ENCODE data around the gene TM4SF20.
"Not testable (repeated sequence)": the region's sequence is repeated elsewhere in the genome, so short reads cannot be mapped to it uniquely, and the experiment has no call there.

The TM4SF20 gene

DNA sequence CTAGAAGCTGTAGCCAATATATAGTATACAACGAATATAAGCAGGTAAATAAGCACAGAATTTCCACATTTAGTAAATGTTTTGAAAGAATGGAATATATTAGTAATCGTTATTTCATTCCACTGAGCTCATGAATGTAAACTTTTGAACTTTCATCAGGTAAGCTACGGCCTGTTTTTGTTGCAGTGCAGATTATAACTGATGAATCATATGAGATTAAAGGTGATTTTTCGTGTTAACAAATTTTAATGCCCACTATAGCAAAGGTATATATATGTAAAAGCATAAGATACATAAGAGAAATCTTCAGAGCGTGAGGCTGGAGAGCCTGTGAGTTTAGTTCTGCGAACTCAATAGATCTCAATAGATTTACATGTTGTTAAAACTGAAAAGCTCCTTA is 7.5 kb upstream of the TM4SF20 start:
- Histone ChIP-seq H3K27me3 (ENCODE audit: insufficient read depth, insufficient read length) (no peaks in the 10 kb centered on the region), H3K9me3 (ENCODE audit: insufficient read depth, low read length) (no peaks in the 10 kb centered on the region; the same call in 1 of the 2 replicates), H3K4me1 (ENCODE audit: insufficient read depth, insufficient read length) (no peaks in the 10 kb centered on the region), H3K9ac (ENCODE audit: insufficient read length, low read depth) (no peak overlapping the region), H3K4me3 (ENCODE audit: insufficient read length, low read depth) (no peak overlapping the region), H3K36me3 (ENCODE audit: insufficient read depth, insufficient read length, low read length) (no peaks in the 10 kb centered on the region)
- TF ChIP-seq ZNF274 (IDR thresholded peaks at IDR 0.05; ENCODE audit: low read depth, low read length) (no peak), SUZ12 (IDR thresholded peaks at IDR 0.05; ENCODE audit: extremely low read depth, insufficient read depth, insufficient read length) (no peak), YY1 (IDR thresholded peaks at IDR 0.05; ENCODE audit: insufficient read depth, insufficient read length) (no peak)
- no peak for DNase-seq (ENCODE audit: low read depth, low spot score)

- Histone ChIP-seq H3K27me3 (ENCODE audit: insufficient read depth, insufficient read length) (no peaks in the 10 kb centered on the region), H3K9ac (ENCODE audit: insufficient read length, low read depth) (no peak overlapping the region), H3K4me1 (ENCODE audit: insufficient read depth, insufficient read length) (no peaks in the 10 kb centered on the region), H3K9me3 (ENCODE audit: insufficient read depth, low read length) (no peaks in the 10 kb centered on the region; the same call in 1 of the 2 replicates), H3K4me3 (ENCODE audit: insufficient read length, low read depth) (no peak overlapping the region), H3K36me3 (ENCODE audit: insufficient read depth, insufficient read length, low read length) (no peaks in the 10 kb centered on the region)
- no peak for TF ChIP-seq ZNF274 (IDR thresholded peaks at IDR 0.05; ENCODE audit: low read depth, low read length)
- TF ChIP-seq SUZ12 (IDR thresholded peaks at IDR 0.05; ENCODE audit: extremely low read depth, insufficient read depth, insufficient read length): no peak
- no peak for TF ChIP-seq YY1 (IDR thresholded peaks at IDR 0.05; ENCODE audit: insufficient read depth, insufficient read length)
- DNase-seq (ENCODE audit: low read depth, low spot score): no peak
Observed at GRCh38 chr2:227383686-227384085, 4.6 kb upstream of the TM4SF20 start.

GRCh38 chr2:227382241-227382835 is 3.2 kb upstream of the TM4SF20 start:
- not testable (repeated sequence) for H3K4me3 ChIP-seq (ENCODE audit: insufficient read length, low read depth); H3K36me3 ChIP-seq (ENCODE audit: insufficient read depth, insufficient read length, low read length)

GRCh38 chr2:227378371-227378782 is 729 bp downstream of the TM4SF20 start:
- H3K36me3 ChIP-seq (ENCODE audit: insufficient read depth, insufficient read length, low read length): no peaks in the 10 kb centered on the region
- H3K27me3 ChIP-seq (ENCODE audit: insufficient read depth, insufficient read length): no peaks in the 10 kb centered on the region
- DNase-seq (ENCODE audit: low read depth, low spot score): no peak
- H3K4me3 ChIP-seq (ENCODE audit: insufficient read length, low read depth): no peak overlapping the region
- H3K9me3 ChIP-seq (ENCODE audit: insufficient read depth, low read length): no peaks in the 10 kb centered on the region; the same call in 1 of the 2 replicates
- TF ChIP-seq ZNF274 (IDR thresholded peaks at IDR 0.05; ENCODE audit: low read depth, low read length) (no peak), SUZ12 (IDR thresholded peaks at IDR 0.05; ENCODE audit: extremely low read depth, insufficient read depth, insufficient read length) (no peak), YY1 (IDR thresholded peaks at IDR 0.05; ENCODE audit: insufficient read depth, insufficient read length) (no peak)
- peaks cover 2% of the 10 kb centered on the region for H3K4me1 ChIP-seq (ENCODE audit: insufficient read depth, insufficient read length)
- H3K9ac ChIP-seq (ENCODE audit: insufficient read length, low read depth): no peak overlapping the region

More at GRCh38 chr2:227382241-227382835, 3.2 kb upstream of the TM4SF20 start:
- not testable (repeated sequence) for H3K9ac ChIP-seq (ENCODE audit: insufficient read length, low read depth); DNase-seq (ENCODE audit: low read depth, low spot score); H3K4me1 ChIP-seq (ENCODE audit: insufficient read depth, insufficient read length); H3K27me3 ChIP-seq (ENCODE audit: insufficient read depth, insufficient read length); H3K9me3 ChIP-seq (ENCODE audit: insufficient read depth, low read length)

GRCh38 chr2:227377467-227378351 is 1.4 kb downstream of the TM4SF20 start:
- Histone ChIP-seq H3K4me1 (ENCODE audit: insufficient read depth, insufficient read length) (peaks cover 2% of the 10 kb centered on the region), H3K4me3 (ENCODE audit: insufficient read length, low read depth) (no peak overlapping the region), H3K36me3 (ENCODE audit: insufficient read depth, insufficient read length, low read length) (no peaks in the 10 kb centered on the region), H3K27me3 (ENCODE audit: insufficient read depth, insufficient read length) (no peaks in the 10 kb centered on the region), H3K9me3 (ENCODE audit: insufficient read depth, low read length) (no peaks in the 10 kb centered on the region; the same call in 1 of the 2 replicates), H3K9ac (ENCODE audit: insufficient read length, low read depth) (no peak overlapping the region)
- TF ChIP-seq YY1 (IDR thresholded peaks at IDR 0.05; ENCODE audit: insufficient read depth, insufficient read length): no peak
- TF ChIP-seq ZNF274 (IDR thresholded peaks at IDR 0.05; ENCODE audit: low read depth, low read length): no peak
- no peak for TF ChIP-seq SUZ12 (IDR thresholded peaks at IDR 0.05; ENCODE audit: extremely low read depth, insufficient read depth, insufficient read length)
- DNase-seq (ENCODE audit: low read depth, low spot score): no peak

DNA sequence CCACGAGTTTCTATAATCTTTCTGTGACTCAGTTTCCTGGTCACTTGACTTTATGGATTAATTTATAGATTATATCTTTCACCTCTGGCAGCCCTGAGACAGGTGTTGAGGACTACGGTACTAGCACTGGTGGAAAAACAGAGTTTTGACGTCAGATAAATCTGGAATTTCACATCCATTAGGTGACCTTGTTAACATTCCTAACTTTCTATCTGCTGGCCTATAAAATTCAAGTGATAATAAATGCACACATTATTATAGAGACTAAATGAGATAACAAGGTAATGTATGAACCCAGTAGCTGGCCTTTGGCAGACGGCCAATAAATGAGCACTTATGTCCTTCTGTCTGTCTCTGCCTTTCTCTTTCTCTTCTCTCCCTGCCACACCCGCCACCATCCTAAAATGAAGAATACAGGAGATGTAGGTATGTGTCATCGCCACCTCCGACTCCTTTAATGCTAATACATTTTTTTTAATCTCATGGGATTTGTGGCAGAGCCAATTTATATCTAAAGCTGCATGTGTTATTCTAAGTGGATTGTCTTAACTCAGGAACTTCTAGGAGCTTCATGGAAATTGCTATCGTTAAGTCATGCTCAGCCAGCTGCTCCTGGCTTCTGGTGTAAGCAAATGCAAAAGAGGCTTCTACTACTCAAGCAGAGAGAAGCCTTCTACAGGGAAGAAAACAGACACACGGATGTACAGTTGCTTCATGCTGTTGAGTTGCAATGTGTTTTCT is 2.3 kb downstream of the TM4SF20 start:
- peak; percentile 9 for DNase-seq (ENCODE audit: low read depth, low spot score)
- H3K36me3 ChIP-seq (ENCODE audit: insufficient read depth, insufficient read length, low read length): no peaks in the 10 kb centered on the region
- no peak overlapping the region for H3K4me3 ChIP-seq (ENCODE audit: insufficient read length, low read depth)
- no peaks in the 10 kb centered on the region for H3K9me3 ChIP-seq (ENCODE audit: insufficient read depth, low read length)
- TF ChIP-seq SUZ12 (IDR thresholded peaks at IDR 0.05; ENCODE audit: extremely low read depth, insufficient read depth, insufficient read length) (no peak), YY1 (IDR thresholded peaks at IDR 0.05; ENCODE audit: insufficient read depth, insufficient read length) (no peak), ZNF274 (IDR thresholded peaks at IDR 0.05; ENCODE audit: low read depth, low read length) (no peak)
- H3K4me1 ChIP-seq (ENCODE audit: insufficient read depth, insufficient read length): peaks cover 2% of the 10 kb centered on the region
- no peak overlapping the region for H3K9ac ChIP-seq (ENCODE audit: insufficient read length, low read depth)
- H3K27me3 ChIP-seq (ENCODE audit: insufficient read depth, insufficient read length): no peaks in the 10 kb centered on the region

GRCh38 chr2:227374158-227374557 is 4.9 kb downstream of the TM4SF20 start:
- no peak for DNase-seq (ENCODE audit: low read depth, low spot score)
- H3K4me3 ChIP-seq (ENCODE audit: insufficient read length, low read depth): no peak overlapping the region

More at GRCh38 chr2:227374158-227374557, 4.9 kb downstream of the TM4SF20 start:
- TF ChIP-seq ZNF274 (IDR thresholded peaks at IDR 0.05; ENCODE audit: low read depth, low read length): no peak
- TF ChIP-seq YY1 (IDR thresholded peaks at IDR 0.05; ENCODE audit: insufficient read depth, insufficient read length): no peak
- TF ChIP-seq SUZ12 (IDR thresholded peaks at IDR 0.05; ENCODE audit: extremely low read depth, insufficient read depth, insufficient read length): no peak
- Histone ChIP-seq H3K4me1 (ENCODE audit: insufficient read depth, insufficient read length) (peaks cover 2% of the 10 kb centered on the region), H3K9me3 (ENCODE audit: insufficient read depth, low read length) (no peaks in the 10 kb centered on the region), H3K27me3 (ENCODE audit: insufficient read depth, insufficient read length) (no peaks in the 10 kb centered on the region), H3K9ac (ENCODE audit: insufficient read length, low read depth) (no peak overlapping the region), H3K36me3 (ENCODE audit: insufficient read depth, insufficient read length, low read length) (no peaks in the 10 kb centered on the region)
